Measurements from ENCODE around the gene SLC46A3.

DNA sequence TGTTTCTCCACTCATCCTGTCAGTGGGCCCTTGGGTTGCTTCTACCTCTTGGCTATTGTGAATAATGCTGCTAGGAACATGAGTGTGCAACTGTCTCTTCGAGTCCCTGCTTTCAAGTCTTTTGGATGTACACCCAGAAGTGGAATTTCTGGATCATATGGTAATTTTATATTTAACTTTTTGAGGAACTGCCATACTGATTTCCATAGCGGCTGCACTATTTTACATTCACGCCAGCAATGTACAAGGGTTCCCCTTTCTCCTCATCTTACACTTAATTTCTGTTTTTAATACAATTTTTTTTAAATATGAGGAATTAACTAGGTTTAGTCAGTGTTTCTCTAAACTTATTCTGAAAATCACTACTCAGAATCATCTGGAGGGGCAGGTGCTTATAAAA is 24.2 kb upstream of the SLC46A3 start:
- TF ChIP-seq, protein P1, sequence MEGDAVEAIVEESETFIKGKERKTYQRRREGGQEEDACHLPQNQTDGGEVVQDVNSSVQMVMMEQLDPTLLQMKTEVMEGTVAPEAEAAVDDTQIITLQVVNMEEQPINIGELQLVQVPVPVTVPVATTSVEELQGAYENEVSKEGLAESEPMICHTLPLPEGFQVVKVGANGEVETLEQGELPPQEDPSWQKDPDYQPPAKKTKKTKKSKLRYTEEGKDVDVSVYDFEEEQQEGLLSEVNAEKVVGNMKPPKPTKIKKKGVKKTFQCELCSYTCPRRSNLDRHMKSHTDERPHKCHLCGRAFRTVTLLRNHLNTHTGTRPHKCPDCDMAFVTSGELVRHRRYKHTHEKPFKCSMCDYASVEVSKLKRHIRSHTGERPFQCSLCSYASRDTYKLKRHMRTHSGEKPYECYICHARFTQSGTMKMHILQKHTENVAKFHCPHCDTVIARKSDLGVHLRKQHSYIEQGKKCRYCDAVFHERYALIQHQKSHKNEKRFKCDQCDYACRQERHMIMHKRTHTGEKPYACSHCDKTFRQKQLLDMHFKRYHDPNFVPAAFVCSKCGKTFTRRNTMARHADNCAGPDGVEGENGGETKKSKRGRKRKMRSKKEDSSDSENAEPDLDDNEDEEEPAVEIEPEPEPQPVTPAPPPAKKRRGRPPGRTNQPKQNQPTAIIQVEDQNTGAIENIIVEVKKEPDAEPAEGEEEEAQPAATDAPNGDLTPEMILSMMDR (IDR thresholded peaks at IDR 0.05), result no peak
- no peak for TF ChIP-seq POLR2A (IDR thresholded peaks at IDR 0.05)

All from transverse colon (tissue), 3 donors.